DND-41 (cell line): ENCODE data around the gene NR4A1.

Experiments used
- CTCF ChIP-seq: IDR thresholded peaks from 2 replicates; pipeline ENCODE4 v1.5.1; 2012; ENCODE audit warnings: borderline replicate concordance, low read length, moderate library complexity, mild to moderate bottlenecking; ENCODE audit not compliant: poor library complexity, severe bottlenecking; ENCODE audit errors: extremely low read depth
- EZH2 ChIP-seq: IDR thresholded peaks from 3 replicates; pipeline ENCODE4 v1.6.1; 2012; ENCODE audit warnings: borderline replicate concordance, low read depth, mild to moderate bottlenecking, moderate library complexity, low read length, inconsistent platforms; ENCODE audit not compliant: severe bottlenecking

GRCh38 chr12:52022841-52023181 lies 28.4 kb upstream of the NR4A1 start:
- no peak for TF ChIP-seq CTCF
- no peak for TF ChIP-seq EZH2
